Measurements from ENCODE around the gene ANKRD33B. TPM values are rescaled to one million over a fixed set of nuclear protein-coding genes. Genes with fewer than 3 reads are reported as not detected.

Gene ANKRD33B
- total RNA-seq, 1 experiment from 2014 or later = 6.9 TPM

GRCh38 chr5:10607023-10607665 is 43.3 kb downstream of the ANKRD33B start:
- H3K23me2 ChIP-seq (ENCODE audit: insufficient read length, low read depth, low read length, poor library complexity, severe bottlenecking) = no peaks in the 10 kb centered on the region
- no peak overlapping the region for H3K27ac ChIP-seq (ENCODE audit: insufficient read length, low read depth, low read length)
- H3K4me1 ChIP-seq (ENCODE audit: insufficient read depth, low read length) = peaks cover 15% of the 10 kb centered on the region; the same call in 1 of the 2 replicates
- no peak overlapping the region for H3T11ph ChIP-seq (ENCODE audit: low read length)
- no peak overlapping the region for H2BK5ac ChIP-seq (ENCODE audit: insufficient read length, low read length)
- no peak overlapping the region for H3K9ac ChIP-seq (ENCODE audit: extremely low read depth, insufficient read length, low read length)
- H2BK15ac ChIP-seq (ENCODE audit: low read depth, low read length) = no peak overlapping the region
- H3K23ac ChIP-seq (ENCODE audit: insufficient read length, low read depth, low read length) = no peak overlapping the region
- no peak for TF ChIP-seq CTCF (conservative IDR thresholded peaks at IDR 0.05)
- H3K79me2 ChIP-seq (ENCODE audit: insufficient read depth, low read length) = no peaks in the 10 kb centered on the region
- no peak overlapping the region for H4K5ac ChIP-seq (ENCODE audit: insufficient read length, low read depth, low read length)
- H2AK5ac ChIP-seq (ENCODE audit: insufficient read length, low read length) = no peak overlapping the region
- no peak overlapping the region for H3K56ac ChIP-seq (ENCODE audit: insufficient read length, low read depth, low read length)
- peak overlapping the region; percentile 1 for H3K4me2 ChIP-seq (ENCODE audit: insufficient read depth, insufficient read length, low read length)
- no peak overlapping the region for H4K8ac ChIP-seq (replicated peaks; ENCODE audit: insufficient read length, low read depth, low read length)
- no peak overlapping the region for H3K4ac ChIP-seq (ENCODE audit: low read depth, low read length)
- Mint-ChIP-seq H3K4me3 (peak overlapping the region in 1 of 2 experiments; percentile 31; a peak in 1 of 5 replicates), H3K9me3 (no peaks in the 10 kb centered on the region), H3K27me3 (ENCODE audit: low read depth) (no peaks in the 10 kb centered on the region), H3K36me3 (ENCODE audit: insufficient read depth in 1 of 3, low read depth in 3 of 3) (no peaks in the 10 kb centered on the region), H3K4me1 (peaks cover 23 to 34% of the 10 kb centered on the region in 2 experiments), H3K27ac (peak overlapping the region in 2 of 3 experiments; percentile 48 to 88; a peak in 2 of 7 replicates)
- H2BK20ac ChIP-seq (ENCODE audit: low read depth, low read length, poor library complexity, severe bottlenecking) = no peak overlapping the region
- H2BK120ac ChIP-seq (ENCODE audit: low read depth, low read length, poor library complexity, severe bottlenecking) = no peak overlapping the region
- no CpG with 5 or more reads among the region's 13 CpGs for WGBS (ENCODE audit: extremely low coverage, insufficient read length, low lambda C conversion rate)
- H2BK12ac ChIP-seq (ENCODE audit: insufficient read length, low read depth, low read length) = no peak overlapping the region
- H4K20me1 ChIP-seq (ENCODE audit: control insufficient read depth, insufficient read depth, insufficient read length) = no peaks in the 10 kb centered on the region
- no peaks in the 10 kb centered on the region for H3K79me1 ChIP-seq (ENCODE audit: insufficient read depth, low read depth, low read length, poor library complexity, severe bottlenecking)
- no peaks in the 10 kb centered on the region for H3K9me3 ChIP-seq (ENCODE audit: control insufficient read depth, low read depth, low read length)
- no peaks in the 10 kb centered on the region for H3K27me3 ChIP-seq (ENCODE audit: insufficient read depth, low read length)
- H3K14ac ChIP-seq (ENCODE audit: insufficient read depth, low read length) = no peak overlapping the region
- H2AFZ ChIP-seq (ENCODE audit: low read length) = no peak overlapping the region
- H3K18ac ChIP-seq (ENCODE audit: insufficient read length, low read depth, low read length) = no peak overlapping the region
- H4K91ac ChIP-seq (ENCODE audit: insufficient read length, low read depth, low read length) = no peak overlapping the region
- peak; percentile 72 for DNase-seq
